Measurements from ENCODE around the gene C13orf46.

GRCh38 chr13:113974304-113975281, 717 bp upstream of the C13orf46 start:
- no peak for TF ChIP-seq CTCF (IDR thresholded peaks at IDR 0.05)
- no peak for TF ChIP-seq EZH2phosphoT487 (IDR thresholded peaks at IDR 0.05)
- TF ChIP-seq EZH2 (IDR thresholded peaks at IDR 0.05): no peak
